ENCODE results near the gene RERE.

DNA sequence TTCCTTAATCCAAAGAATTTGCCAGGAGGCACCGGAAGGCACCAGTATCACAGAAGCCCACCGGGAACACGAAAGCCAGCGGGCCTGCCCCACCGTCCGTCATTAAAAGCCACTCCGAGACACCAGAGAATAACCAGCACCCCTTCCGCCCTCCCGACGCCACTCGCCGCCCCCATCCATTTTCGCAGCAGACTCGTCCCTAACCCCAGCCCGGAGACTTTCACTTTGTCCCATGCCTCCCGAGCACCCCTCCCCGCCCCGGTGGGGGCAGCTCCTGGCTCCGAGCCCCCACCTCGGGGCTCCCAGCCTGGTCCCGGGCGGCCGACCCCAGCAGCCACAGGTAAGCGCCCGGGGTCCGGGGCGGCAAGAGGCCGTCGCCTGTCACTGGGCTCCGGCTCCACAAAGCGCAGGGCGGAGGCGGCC, 394.2 kb downstream of the RERE start:
- TF ChIP-seq EZH2 (IDR thresholded peaks at IDR 0.05; ENCODE audit: borderline replicate concordance, low read length), result no peak
- TF ChIP-seq, protein P1, sequence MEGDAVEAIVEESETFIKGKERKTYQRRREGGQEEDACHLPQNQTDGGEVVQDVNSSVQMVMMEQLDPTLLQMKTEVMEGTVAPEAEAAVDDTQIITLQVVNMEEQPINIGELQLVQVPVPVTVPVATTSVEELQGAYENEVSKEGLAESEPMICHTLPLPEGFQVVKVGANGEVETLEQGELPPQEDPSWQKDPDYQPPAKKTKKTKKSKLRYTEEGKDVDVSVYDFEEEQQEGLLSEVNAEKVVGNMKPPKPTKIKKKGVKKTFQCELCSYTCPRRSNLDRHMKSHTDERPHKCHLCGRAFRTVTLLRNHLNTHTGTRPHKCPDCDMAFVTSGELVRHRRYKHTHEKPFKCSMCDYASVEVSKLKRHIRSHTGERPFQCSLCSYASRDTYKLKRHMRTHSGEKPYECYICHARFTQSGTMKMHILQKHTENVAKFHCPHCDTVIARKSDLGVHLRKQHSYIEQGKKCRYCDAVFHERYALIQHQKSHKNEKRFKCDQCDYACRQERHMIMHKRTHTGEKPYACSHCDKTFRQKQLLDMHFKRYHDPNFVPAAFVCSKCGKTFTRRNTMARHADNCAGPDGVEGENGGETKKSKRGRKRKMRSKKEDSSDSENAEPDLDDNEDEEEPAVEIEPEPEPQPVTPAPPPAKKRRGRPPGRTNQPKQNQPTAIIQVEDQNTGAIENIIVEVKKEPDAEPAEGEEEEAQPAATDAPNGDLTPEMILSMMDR (conservative IDR thresholded peaks at IDR 0.05 in 1 of 2, IDR thresholded peaks at IDR 0.05 in 1 of 2; ENCODE audit: extremely low read depth in 1 of 2, insufficient read depth in 1 of 2, low read depth in 1 of 2, low read length in 2 of 2), result no peak
